Transverse colon (tissue), 4 donors: ENCODE measurements around the gene EMILIN1.

Experiments used
- EP300 ChIP-seq: sonication (generic); formaldehyde crosslinking; IDR thresholded peaks from one replicate; pipeline ENCODE4 v1.6.1; 2017; ENCODE audit warnings: antibody characterized with exemption, low read depth
- POLR2AphosphoS5 ChIP-seq, 3 donors: sonication (generic); formaldehyde crosslinking; IDR thresholded peaks; one replicate each; pipeline ENCODE4 v1.6.1; 2016; ENCODE audit warnings: antibody characterized with exemption in 3 of 3
- TF ChIP-seq, protein P1 (sequence below), 5 experiments: fragments of 200-600 bp in 3 of 5; fragments of 450-650 bp in 2 of 5; sonication (generic) in 3 of 5; IDR thresholded peaks; 1 replicate in 2 of 5; 2 replicates in 3 of 5; pipeline ENCODE4 v1.5.1; 2016 to 2017; ENCODE audit warnings: antibody characterized with exemption in 5 of 5, inconsistent platforms in 3 of 5, mild to moderate bottlenecking in 2 of 5, moderate library complexity in 1 of 5

DNA sequence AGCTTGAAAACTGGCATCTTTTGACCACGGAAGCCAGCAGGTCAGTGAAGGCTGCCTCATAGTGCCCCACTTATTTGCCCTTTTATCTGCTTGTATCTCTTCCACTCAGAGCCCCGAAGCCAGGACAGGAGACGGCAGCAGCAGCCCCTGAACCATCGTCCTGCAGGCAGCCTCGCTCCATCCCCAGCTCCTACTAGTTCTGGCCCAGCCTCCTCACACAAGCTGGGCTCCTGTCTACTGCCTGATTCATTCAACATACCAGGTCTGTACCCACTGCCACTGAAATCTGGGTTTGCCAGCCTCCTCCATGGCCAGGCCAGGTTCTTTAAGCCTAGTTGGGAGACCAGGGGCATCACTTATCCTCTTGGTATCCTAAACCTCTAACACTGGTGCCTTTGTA is 11.0 kb upstream of the EMILIN1 start:
- TF ChIP-seq, protein P1, sequence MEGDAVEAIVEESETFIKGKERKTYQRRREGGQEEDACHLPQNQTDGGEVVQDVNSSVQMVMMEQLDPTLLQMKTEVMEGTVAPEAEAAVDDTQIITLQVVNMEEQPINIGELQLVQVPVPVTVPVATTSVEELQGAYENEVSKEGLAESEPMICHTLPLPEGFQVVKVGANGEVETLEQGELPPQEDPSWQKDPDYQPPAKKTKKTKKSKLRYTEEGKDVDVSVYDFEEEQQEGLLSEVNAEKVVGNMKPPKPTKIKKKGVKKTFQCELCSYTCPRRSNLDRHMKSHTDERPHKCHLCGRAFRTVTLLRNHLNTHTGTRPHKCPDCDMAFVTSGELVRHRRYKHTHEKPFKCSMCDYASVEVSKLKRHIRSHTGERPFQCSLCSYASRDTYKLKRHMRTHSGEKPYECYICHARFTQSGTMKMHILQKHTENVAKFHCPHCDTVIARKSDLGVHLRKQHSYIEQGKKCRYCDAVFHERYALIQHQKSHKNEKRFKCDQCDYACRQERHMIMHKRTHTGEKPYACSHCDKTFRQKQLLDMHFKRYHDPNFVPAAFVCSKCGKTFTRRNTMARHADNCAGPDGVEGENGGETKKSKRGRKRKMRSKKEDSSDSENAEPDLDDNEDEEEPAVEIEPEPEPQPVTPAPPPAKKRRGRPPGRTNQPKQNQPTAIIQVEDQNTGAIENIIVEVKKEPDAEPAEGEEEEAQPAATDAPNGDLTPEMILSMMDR (IDR thresholded peaks at IDR 0.05) = no peak
- TF ChIP-seq EP300 = no peak
- no peak for TF ChIP-seq POLR2AphosphoS5 (IDR thresholded peaks at IDR 0.05)
